Suprapubic skin (tissue), 3 donors: ENCODE measurements around the gene TFRC.

Experiments used
- POLR2AphosphoS5 ChIP-seq, 3 donors: sonication (generic); formaldehyde crosslinking; IDR thresholded peaks; one replicate each; pipeline ENCODE4 v1.6.1; 2017; ENCODE audit warnings: antibody characterized with exemption in 3 of 3
- TF ChIP-seq, protein P1 (sequence below), 2 donors: fragments of 200-600 bp in 1 of 2; fragments of 450-650 bp in 1 of 2; sonication (generic) in 1 of 2; IDR thresholded peaks; one replicate each; pipeline ENCODE4 v1.5.1; 2016 to 2019; ENCODE audit warnings: antibody characterized with exemption in 2 of 2, mild to moderate bottlenecking in 1 of 2, moderate library complexity in 1 of 2

DNA sequence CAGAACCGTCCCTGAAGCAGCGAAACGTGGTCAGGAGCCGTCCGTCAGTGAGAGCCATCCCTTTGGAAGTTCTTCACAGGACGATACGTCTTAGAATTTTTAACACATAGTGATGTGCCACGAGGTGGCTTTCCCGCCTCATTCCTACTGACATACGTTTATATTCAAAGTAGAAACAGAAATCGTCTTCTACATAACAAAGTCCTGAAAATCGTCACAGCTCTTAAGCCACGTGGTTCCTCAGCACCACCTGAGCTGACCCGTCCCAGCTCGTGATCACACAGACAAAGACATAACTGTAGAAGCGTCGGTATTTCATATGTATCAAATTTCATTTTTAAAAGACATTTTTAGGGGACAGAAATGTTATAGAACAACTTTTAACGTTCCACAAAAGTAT lies 73.5 kb downstream of the TFRC start:
- TF ChIP-seq, protein P1, sequence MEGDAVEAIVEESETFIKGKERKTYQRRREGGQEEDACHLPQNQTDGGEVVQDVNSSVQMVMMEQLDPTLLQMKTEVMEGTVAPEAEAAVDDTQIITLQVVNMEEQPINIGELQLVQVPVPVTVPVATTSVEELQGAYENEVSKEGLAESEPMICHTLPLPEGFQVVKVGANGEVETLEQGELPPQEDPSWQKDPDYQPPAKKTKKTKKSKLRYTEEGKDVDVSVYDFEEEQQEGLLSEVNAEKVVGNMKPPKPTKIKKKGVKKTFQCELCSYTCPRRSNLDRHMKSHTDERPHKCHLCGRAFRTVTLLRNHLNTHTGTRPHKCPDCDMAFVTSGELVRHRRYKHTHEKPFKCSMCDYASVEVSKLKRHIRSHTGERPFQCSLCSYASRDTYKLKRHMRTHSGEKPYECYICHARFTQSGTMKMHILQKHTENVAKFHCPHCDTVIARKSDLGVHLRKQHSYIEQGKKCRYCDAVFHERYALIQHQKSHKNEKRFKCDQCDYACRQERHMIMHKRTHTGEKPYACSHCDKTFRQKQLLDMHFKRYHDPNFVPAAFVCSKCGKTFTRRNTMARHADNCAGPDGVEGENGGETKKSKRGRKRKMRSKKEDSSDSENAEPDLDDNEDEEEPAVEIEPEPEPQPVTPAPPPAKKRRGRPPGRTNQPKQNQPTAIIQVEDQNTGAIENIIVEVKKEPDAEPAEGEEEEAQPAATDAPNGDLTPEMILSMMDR (IDR thresholded peaks at IDR 0.05) = no peak
- no peak for TF ChIP-seq POLR2AphosphoS5 (IDR thresholded peaks at IDR 0.05)
